HG03066 (cell line): ENCODE measurements around the gene INSYN1.
A peak's percentile ranks its signal among the peaks of the same experiment; 100 is the strongest.
"Not testable (repeated sequence)": the region's sequence is repeated elsewhere in the genome, so short reads cannot be mapped to it uniquely, and the experiment has no call there.

Experiments used
- ATAC-seq: cut with Tn5 transposase; IDR thresholded peaks from one replicate; pipeline ENCODE4 v1.9.1; 2021; ENCODE audit warnings: low read depth; ENCODE audit not compliant: unreplicated experiment

INSYN1 gene

DNA sequence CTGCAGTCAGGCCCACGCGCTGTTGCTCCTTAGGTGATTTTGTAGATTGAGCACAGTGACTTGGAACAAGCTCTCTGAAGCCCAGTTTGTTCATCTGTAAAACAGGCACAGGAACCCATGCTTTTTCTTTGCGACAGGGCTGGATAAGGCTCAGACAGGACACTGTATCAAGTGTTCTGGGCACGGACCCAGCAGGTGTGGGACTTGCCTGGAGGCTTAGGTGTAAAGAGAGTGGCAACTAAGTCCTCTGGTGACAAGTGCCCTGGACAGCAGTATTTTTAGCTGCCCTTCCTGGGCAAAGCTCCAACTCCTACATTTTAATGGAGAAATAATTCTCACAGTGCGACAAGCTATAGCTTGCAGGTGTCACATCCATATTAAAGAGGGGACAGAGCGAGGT, 36.7 kb downstream of the INSYN1 start:
- no peak for ATAC-seq

DNA sequence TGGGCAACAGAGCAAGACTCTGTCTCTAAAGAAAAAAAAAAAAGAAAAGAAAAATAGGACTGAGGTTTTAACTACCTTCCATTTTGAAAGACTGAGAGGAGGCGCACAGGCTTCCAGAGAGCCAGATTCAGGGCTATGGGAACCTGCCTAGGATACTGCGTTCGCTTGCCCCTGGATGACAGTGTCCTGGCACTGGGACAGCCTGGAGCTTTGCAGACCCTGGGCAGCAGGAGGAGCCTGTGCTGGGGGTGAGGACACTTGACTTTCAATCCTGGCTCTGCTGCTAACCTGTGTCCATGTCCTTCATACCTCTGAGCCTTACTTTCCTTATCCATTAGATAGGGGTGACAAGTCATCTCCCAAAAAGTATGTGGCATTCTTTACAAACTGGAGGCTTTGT, 37.7 kb downstream of the INSYN1 start:
- no peak for ATAC-seq

DNA sequence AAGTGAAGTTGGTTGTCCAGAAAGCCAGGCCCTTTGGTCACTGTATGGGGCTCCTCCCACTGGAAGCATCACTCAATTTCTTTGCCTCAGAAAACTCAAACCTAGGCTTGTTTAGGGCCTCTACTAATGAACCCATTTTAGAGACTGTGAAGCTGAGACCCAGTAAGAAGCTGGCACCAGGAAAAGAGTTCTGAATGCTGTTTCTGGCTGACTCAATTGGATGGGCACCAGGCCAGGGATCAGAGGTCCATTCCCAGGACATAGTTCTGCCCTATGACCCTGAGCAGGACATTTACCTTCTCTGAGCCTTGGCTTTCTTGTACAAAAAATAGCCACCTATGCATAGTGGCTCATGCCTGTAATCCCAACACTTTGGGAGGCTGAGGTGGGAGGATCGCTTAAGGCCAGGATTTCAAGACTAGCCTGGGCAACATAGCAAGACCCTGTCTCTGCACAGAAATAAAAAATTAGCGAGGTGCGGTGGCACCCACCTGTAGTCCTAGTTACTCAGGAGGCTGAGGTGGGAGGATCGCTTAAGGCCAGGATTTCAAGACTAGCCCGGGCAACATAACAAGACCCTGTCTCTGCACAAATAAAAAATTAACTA, 38.4 kb downstream of the INSYN1 start:
- no peak for ATAC-seq

DNA sequence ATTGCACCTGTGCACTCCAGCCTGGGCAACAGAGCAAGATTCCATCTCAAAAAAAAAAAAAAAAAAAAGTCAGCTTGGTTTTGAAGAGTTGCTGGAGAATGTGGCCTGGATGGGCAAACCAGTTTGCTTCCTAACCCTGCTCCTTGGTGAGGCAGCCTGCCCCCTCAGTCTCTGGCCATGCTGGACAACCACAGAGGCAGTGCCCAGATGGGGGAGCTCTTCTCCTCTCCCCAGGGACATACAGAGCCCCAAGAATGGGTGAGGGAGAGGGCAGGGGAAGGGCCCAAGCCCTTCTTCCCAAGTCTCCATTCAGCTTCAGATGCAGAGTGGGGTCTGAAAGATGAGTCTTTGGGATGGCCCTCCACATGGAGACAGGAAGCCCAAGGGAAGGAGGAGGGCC, 41.0 kb downstream of the INSYN1 start:
- ATAC-seq = no peak

DNA sequence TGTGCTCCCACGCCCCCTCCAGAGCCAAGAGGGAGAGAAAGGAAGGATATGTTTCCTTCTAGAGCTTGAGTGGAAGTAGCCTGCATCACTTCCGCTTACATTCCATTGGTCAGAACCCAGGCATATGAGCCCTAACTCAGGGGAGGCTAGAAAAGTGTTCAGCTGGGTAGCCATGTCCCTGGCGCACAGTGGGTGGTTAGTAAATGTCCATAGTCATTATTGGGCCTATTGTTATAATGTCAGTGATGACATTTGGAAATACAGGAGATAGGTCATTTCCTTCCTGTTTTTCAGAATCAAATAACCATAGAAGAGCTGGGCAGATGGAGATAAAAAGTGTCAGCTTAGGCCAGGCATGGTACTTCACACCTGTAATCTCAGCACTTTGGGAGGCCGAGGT, 41.6 kb downstream of the INSYN1 start:
- ATAC-seq = no peak

DNA sequence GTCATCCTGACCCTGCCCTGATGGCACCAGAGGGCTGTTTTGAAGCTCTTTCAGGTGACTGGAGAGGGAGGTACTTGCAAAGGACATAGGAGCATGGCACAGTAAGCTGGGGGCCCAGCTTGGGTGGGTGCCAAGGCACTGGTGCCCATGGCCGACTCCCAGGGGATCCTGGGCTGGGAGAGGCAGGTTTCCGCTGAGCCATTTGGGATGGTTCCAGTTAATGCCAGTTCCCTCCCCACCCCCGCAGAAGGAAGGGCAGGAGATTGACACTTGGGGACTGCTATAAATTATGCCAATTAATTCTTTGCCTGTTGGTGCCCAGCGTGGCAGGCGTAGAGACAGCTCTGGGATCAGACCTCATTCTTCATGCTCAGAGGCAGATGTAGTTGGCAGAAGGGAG, 42.8 kb downstream of the INSYN1 start:
- ATAC-seq = no peak

DNA sequence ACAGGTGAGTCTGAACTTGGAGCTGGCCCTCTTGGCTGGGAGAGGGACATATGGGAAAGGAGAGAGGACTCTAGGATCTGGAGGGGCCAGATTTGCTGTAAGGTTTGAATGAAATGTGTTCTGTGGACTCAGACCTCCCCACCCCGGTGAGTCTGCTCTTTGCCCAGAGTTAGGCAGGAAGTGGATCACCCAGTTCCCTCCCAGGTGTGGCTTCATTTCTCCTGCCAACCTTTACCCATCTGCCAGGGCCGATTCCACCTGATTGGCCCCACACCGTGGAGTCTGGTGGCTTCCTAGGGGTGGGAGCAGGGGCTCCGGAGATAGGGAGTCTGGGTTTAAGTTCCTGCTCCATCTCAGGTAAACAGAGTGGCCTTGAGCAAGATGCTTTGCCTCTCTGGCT, 43.5 kb downstream of the INSYN1 start:
- ATAC-seq = no peak

DNA sequence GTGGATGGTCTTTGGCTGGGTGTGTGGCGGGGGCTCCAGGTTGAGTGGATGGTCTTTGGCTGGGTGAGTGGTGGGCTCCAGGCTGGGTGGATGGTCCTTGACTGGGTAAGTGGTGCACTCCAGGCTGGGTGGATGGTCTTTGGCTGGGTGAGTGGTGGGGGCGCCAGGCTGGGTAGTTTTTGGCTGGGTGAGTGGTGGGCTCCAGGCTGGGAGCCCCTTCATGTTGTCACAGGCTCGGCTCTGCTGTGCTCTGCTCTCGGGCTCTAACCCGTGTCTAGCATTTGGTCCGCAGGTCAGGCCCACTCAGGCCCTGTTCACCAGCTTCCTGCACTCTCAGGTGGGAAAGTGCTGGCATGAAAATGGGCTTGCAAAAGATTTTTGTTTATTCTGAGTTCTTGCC, 43.9 kb downstream of the INSYN1 start:
- ATAC-seq = no peak

DNA sequence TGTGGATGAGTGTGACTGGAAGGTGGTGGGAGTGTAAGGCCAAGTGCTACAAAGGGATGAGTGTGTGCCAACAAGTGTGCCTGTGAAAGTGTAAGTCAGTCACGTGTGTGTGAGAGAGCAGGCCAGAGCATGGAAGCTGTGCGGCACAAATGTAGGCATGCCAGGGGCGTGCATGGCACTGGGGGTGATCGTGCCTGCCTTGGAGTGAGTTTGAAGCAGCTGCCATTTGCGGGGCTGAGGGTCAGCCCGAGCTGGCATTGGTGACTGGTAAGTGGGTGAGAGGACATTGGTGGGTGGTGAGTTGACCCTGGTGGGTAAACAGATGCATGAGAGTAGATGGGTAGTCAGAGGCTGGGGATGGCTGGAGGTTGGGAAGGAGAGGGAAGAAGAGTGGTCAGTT, 44.5 kb downstream of the INSYN1 start:
- ATAC-seq = no peak

DNA sequence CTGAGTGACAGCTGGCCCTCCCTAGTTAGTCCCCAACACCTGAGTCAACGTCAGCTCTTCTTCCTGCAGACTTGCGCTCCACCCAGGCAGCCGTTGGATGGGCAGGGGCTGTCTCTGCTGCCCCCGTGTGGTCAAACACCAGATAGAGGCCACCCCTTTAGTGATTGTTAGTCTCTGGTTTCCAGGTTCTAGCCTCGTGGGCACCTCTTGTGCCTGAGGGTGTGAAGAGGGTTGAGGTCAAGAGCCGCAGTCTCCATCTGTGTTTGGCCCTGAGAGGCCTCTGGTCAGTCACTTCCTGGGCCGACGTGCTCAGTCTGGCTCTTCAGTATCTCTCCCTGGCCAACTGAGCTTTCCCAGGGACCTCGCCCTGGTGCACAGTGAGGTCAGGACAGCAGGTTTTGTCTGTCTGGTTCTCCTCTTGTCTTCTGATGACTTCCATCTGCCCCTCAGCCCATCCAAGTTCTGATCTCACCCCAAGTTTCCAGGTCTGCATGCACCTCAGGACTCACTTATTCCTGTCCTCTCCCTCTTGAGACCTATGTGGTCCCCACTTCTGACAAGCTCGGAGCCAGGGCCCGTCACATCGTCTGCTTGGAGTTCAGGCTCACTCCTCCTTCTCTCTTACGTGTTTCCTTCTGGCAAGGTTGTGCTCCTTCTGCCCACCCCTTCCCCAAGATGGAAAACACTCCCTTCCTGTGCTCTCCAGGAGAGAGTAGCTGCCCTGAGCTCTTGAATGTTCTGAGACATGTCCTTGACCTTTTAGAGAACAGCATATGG, 48.1 kb downstream of the INSYN1 start:
- ATAC-seq = no peak

DNA sequence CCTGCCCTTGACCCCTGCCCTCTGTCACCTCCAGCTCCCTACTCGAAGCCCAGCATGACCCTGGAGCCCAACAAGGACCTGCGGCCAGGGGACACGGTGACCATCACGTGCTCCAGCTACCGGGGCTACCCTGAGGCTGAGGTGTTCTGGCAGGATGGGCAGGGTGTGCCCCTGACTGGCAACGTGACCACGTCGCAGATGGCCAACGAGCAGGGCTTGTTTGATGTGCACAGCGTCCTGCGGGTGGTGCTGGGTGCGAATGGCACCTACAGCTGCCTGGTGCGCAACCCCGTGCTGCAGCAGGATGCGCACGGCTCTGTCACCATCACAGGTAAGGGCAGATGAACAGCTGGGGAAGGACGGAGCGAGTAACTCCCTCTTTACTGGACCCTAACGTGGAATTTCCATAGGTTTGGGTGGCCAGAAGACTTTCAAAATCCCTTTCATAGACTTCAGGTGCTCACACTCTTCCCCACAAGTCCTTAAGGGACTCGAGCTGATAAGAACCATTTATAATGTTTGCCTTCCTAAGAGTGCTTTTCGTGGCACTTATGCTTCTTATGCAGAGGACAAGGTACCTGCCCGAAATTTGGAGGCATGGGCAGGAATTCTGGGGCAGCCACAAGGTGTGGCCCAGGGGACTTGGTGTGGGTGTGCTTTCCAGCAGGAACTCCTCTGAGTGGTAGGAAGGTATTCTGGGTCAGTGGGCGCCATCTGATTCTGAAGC, 48.8 kb downstream of the INSYN1 start:
- ATAC-seq = not testable (repeated sequence)

DNA sequence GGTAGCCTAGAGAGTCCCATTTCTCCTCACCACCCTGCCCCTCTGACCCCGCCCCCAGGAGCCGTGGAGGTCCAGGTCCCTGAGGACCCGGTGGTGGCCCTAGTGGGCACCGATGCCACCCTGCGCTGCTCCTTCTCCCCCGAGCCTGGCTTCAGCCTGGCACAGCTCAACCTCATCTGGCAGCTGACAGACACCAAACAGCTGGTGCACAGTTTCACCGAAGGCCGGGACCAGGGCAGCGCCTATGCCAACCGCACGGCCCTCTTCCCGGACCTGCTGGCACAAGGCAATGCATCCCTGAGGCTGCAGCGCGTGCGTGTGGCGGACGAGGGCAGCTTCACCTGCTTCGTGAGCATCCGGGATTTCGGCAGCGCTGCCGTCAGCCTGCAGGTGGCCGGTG, 49.5 kb downstream of the INSYN1 start:
- not testable (repeated sequence) for ATAC-seq

DNA sequence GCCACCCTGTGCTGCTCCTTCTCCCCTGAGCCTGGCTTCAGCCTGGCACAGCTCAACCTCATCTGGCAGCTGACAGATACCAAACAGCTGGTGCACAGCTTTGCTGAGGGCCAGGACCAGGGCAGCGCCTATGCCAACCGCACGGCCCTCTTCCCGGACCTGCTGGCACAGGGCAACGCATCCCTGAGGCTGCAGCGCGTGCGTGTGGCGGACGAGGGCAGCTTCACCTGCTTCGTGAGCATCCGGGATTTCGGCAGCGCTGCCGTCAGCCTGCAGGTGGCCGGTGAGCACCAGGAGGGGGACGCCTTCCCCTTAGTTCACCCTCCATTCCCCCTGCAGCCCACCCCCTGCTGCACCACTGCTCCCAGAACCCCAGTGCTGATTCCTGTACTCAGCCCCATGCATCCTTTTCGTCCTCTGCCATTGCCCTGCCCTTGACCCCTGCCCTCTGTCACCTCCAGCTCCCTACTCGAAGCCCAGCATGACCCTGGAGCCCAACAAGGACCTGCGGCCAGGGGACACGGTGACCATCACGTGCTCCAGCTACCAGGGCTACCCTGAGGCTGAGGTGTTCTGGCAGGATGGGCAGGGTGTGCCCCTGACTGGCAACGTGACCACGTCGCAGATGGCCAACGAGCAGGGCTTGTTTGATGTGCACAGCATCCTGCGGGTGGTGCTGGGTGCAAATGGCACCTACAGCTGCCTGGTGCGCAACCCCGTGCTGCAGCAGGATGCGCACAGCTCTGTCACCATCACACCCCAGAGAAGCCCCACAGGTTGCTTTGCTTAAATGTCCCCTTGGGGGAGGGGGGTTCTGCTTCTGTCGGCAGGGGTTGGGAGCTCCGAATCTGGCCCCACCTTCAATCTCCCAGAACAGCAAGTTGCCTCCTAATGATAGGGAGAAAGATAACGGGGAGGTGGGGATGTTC, 50.6 kb downstream of the INSYN1 start:
- not testable (repeated sequence) for ATAC-seq

DNA sequence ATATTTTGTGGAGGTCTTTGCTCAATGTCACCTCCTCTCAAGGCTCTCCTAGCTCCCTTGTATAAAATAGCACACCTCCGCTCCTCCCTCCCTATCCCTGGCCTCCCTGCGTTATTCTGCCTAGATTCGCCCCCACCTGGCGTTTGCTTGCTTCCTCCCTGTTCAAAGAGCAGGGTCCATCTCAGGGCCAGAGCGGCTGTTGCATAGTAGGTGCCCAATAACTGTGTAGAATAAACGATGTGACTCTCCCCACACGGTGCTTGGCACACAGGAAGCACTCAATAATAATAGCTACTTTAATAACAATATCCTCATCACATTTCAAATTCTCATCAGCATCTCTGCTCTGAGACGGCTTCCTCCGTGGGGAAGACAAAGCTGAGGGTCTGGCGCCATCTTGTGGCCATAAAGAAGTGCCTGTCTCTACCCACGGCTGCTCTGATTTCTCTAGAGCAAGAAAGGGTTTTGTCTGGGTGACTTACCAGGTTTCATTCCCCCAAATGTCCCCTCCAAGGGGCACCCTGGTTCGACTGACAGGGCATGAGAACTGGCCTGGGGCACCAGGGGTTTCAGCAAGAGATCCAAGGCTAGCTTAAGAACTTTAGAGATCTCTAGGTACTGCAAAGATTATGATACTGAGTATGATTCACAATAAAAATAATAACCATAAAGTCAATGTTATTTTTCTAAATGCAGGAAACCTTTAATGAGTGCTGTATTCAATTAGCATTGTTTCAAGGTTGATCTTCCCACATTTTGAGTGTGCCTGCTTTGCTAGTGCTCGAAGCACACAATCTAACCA, 52.9 kb downstream of the INSYN1 start:
- ATAC-seq = no peak

DNA sequence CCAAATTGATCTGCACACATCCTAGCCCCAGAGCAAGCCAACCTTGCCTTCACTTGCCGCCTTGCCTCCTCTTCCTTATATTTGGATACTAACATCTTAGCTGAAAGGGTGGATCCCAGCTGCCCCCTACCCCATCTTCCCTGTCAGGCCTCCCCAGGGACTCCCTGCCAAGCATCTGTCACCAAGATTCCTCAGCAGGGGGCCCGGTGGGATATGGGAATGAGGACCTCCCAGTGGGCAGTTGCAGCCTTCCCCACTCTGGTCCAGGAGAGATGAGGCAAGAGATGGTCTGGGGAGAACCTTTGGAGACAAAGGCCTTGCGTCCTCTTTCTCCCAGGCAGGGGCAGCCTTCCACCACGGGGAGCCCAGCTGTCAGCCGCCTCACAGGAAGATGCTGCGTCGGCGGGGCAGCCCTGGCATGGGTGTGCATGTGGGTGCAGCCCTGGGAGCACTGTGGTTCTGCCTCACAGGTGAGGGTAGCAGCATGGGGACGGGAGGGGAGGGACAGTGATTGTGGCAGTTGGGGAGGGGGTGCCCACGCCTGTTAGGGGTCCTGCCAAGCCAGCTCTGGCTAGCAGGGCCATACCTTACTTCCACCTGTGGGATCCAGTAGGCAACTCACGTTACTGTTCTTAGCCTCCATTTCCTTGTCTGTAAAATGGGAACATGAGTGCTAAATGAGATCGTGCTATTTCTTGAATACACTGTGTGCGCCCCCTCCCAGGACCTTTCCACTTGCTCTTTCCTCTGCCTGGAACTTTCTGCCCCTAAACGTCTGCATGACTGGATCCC, 53.7 kb downstream of the INSYN1 start:
- ATAC-seq = no peak

DNA sequence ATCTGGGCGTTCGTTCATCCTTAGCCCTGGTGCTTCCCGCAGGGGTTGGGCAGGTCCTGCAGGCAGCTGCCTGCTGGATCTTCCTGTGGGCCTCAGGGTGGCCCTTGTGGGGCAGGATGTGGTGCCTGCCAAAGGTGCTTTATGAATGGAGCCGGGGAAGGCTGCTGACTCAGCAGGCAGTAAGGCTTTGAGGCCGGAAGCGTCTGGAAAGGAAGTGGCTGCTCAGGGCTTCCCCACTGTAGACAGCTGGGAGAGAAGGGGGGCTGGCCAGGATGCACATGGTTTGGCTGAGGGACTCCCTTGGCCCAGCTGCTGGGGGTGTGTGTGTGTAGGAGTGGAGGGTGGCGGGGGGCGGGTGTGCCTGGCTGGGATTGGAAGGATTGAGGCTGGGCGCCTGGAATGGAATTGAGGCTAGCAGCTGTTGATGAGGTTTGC, 56.1 kb downstream of the INSYN1 start:
- peak; percentile 51 for ATAC-seq

DNA sequence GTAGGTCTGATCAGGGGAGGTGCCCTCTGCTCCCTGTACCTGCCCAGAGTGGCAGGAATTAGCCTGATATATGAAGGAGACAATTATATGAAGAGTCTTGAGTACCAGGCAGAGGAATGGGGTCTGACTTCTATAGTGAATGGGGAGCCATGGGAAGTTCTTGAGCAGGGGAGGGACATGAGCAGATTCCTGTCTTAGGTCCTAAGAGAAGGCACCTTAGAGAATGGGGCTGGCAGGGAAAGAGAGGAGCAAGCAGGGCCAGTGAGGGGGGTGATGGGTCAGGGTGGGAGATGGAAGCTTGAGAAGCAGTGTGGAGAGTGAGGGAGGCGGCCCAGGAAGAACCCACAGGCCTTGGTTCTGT, 56.5 kb downstream of the INSYN1 start:
- no peak for ATAC-seq

DNA sequence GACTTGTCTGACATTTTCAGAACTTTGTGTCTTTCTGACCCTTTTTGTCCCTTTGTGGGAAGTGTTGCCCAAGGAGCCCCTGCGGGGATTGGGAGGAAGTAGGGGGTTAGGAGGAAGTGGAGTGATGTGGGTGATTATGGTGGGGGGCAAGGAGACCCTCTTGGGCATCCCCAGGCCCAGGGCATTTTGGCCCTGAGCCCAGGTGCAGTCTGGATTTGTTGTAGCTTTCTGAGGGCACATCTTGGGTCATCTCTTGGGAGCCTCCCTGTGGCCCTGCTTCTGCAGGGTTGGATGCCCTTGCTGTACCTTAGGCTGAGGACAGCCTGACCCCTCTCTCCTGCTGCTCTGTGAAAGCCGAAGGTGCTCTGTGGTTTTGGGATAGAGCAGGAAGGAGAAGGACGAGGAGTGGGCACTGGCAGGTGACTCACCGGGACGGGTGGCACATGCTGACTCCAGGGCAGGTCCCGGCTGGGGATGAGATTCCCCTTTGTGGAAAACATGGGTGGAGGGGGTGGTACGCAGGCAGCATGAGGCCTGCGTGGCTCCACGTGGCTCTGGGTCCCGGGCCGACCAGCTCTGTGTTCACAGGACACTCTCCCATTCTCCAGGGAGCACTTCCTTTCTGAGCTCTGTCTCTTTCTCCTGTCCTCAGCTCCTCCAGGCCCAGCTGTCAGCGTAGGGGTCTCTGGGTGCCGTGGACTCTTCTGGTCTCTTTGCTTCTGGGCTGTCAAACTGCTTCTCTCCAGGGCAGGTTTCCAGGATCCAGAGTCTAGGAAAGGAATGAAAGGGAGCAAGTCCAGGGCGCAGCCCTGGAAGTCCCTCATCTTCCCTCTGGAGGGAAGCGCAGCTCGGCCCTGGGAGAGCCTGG, 57.1 kb downstream of the INSYN1 start:
- no peak for ATAC-seq
